ENCODE results near the gene ARSA.

Gene ARSA

DNA sequence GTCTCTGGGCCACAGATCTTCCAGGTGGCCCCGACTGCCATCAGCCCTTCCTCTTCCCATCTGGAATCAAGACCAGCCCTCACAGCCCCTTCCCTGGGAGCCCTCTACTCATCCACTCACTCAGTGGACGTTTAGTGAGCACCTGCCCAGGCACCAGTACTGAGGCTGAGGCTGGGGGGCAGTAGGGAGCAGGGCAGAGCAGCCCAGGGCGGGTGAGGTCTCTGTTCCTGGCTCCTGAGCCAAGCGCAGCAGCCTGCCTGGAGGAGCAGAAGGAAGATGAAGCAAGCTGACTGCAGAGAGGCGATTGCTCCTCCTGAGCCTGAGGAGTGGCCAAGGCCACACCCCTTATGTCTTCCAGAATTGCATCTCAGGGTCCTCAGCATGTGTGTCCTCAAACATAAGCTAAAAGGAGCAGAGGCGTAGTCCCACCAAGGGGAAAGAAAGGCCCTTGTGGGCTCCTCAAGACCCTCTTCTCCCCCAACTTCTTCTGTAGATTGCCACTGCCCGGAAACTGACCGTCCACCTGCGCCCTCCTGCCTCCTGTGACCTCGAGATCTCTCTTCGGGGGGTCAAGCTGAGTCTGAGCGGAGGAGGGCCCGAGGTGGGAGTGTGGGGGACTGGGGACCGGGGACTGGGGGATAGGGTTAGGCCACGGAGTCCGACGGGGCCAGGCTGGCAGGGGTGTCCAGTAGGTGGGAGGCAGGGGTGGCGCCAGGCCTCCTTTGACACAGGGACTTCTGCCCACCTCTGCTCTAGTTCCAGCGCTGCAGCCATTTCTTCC, 21.6 kb downstream of the ARSA start:
- in situ Hi-C loops (cut with MboI; ENCODE audit: low pct_unique_long_range_greater_than_20kb, low sequenced_read_pairs, unreplicated experiment), result no loop called here
- peak; percentile 65 for DNase-seq (ENCODE audit: low spot score)
- TF ChIP-seq CTCF (IDR thresholded peaks at IDR 0.05; ENCODE audit: extremely low read depth, insufficient read depth, missing control alignments), result peak; percentile 50

DNA sequence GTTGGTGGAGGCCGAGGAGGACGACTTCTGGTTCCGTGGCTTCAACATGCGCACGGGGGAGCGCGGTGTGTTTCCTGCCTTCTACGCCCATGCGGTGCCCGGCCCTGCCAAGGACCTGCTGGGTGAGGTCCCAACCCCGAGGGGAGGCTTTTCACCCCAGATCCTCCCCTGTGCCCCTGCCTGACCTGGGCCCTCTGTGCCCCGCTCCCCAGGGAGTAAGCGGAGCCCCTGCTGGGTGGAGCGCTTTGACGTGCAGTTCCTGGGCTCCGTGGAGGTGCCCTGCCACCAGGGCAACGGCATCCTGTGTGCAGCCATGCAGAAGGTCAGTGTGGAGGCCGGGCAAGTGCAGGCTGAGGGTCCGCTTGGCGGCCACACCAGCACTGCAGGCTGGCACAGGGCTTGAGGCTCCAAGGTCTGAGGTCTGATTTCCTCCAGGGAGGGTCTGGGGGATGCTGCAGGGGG, 22.3 kb downstream of the ARSA start:
- TF ChIP-seq CTCF (IDR thresholded peaks at IDR 0.05; ENCODE audit: extremely low read depth, insufficient read depth, missing control alignments), result no peak
- in situ Hi-C loops (cut with MboI; ENCODE audit: low pct_unique_long_range_greater_than_20kb, low sequenced_read_pairs, unreplicated experiment), result no loop called here
- DNase-seq (ENCODE audit: low spot score), result peak; percentile 30

- in situ Hi-C loops (cut with MboI; ENCODE audit: low pct_unique_long_range_greater_than_20kb, low sequenced_read_pairs, unreplicated experiment), result no loop called here
- peak; percentile 41 for DNase-seq (ENCODE audit: low spot score)
- no peak for TF ChIP-seq CTCF (IDR thresholded peaks at IDR 0.05; ENCODE audit: extremely low read depth, insufficient read depth, missing control alignments)
These were observed 22.8 kb downstream of the ARSA start for GRCh38 chr22:50605002-50605612.

- peak; percentile 31 for DNase-seq (ENCODE audit: low spot score)
- TF ChIP-seq CTCF (IDR thresholded peaks at IDR 0.05; ENCODE audit: extremely low read depth, insufficient read depth, missing control alignments), result no peak
- in situ Hi-C loops (cut with MboI; ENCODE audit: low pct_unique_long_range_greater_than_20kb, low sequenced_read_pairs, unreplicated experiment), result no loop called here
These were observed 23.5 kb downstream of the ARSA start for GRCh38 chr22:50604256-50605001.

- in situ Hi-C loops (cut with MboI; ENCODE audit: low pct_unique_long_range_greater_than_20kb, low sequenced_read_pairs, unreplicated experiment), result no loop called here
- peak; percentile 42 for DNase-seq (ENCODE audit: low spot score)
- no peak for TF ChIP-seq CTCF (IDR thresholded peaks at IDR 0.05; ENCODE audit: extremely low read depth, insufficient read depth, missing control alignments)
These were observed 24.3 kb downstream of the ARSA start for GRCh38 chr22:50603511-50604255.

- no peak for TF ChIP-seq CTCF (IDR thresholded peaks at IDR 0.05; ENCODE audit: extremely low read depth, insufficient read depth, missing control alignments)
- DNase-seq (ENCODE audit: low spot score), result peak; percentile 27
- in situ Hi-C loops (cut with MboI; ENCODE audit: low pct_unique_long_range_greater_than_20kb, low sequenced_read_pairs, unreplicated experiment), result no loop called here
These were observed 25.6 kb downstream of the ARSA start for GRCh38 chr22:50602338-50602700.
